Trophoblast cell (in vitro differentiated cells and primary cell): ENCODE measurements around the gene NDUFB3.

Experiments
- DNase-seq, 2 donors: peaks; one replicate each; pipeline ENCODE4 v3.0.0-alpha.2; 2016
- H2AFZ ChIP-seq: 2 replicates; pipeline ENCODE4 v1.6.1; 2013; ENCODE audit warnings: low read length, moderate library complexity, mild to moderate bottlenecking; ENCODE audit not compliant: insufficient read depth, poor library complexity
- H2AK5ac ChIP-seq: 2 replicates; pipeline ENCODE4 v1.6.1; 2013; ENCODE audit warnings: mild to moderate bottlenecking, low read length
- H2BK120ac ChIP-seq: 2 replicates; pipeline ENCODE4 v1.6.1; 2013; ENCODE audit warnings: low read length, mild to moderate bottlenecking, moderate library complexity; ENCODE audit not compliant: insufficient read depth, poor library complexity
- H2BK12ac ChIP-seq: 2 replicates; pipeline ENCODE4 v1.6.1; 2013; ENCODE audit warnings: mild to moderate bottlenecking, low read length, moderate library complexity
- H2BK5ac ChIP-seq: 2 replicates; pipeline ENCODE4 v1.6.1; 2013; ENCODE audit warnings: low read length, low read depth, moderate library complexity, mild to moderate bottlenecking; ENCODE audit not compliant: poor library complexity
- H3K14ac ChIP-seq: 2 replicates; pipeline ENCODE4 v1.6.1; 2013; ENCODE audit warnings: mild to moderate bottlenecking, low read length
- H3K18ac ChIP-seq: 2 replicates; pipeline ENCODE4 v1.6.1; 2013; ENCODE audit warnings: mild to moderate bottlenecking, low read length
- H3K23ac ChIP-seq: 2 replicates; pipeline ENCODE4 v1.6.1; 2013; ENCODE audit warnings: low read length
- H3K27ac ChIP-seq: 2 replicates; pipeline ENCODE4 v1.5.1; 2013; ENCODE audit warnings: low read depth, mild to moderate bottlenecking, inconsistent platforms, low read length, moderate library complexity
- H3K27me3 ChIP-seq: 2 replicates; pipeline ENCODE4 v1.6.1; 2013; ENCODE audit warnings: inconsistent platforms, mild to moderate bottlenecking, low read length, moderate library complexity; ENCODE audit not compliant: insufficient read depth
- H3K36me3 ChIP-seq, 2 experiments: 1 replicate in 1 of 2; 2 replicates in 1 of 2; pipeline ENCODE4 v1.6.1; 2013; ENCODE audit warnings: low read length in 2 of 2, mild to moderate bottlenecking in 2 of 2, moderate library complexity in 1 of 2; ENCODE audit not compliant: insufficient read depth in 2 of 2, control insufficient read depth in 1 of 2
- H3K4ac ChIP-seq: 2 replicates; pipeline ENCODE4 v1.6.1; 2013; ENCODE audit warnings: low read depth, mild to moderate bottlenecking, low read length, moderate library complexity
- H3K4me1 ChIP-seq, 2 experiments: 1 replicate in 1 of 2; 2 replicates in 1 of 2; pipeline ENCODE4 v1.6.1; 2013; ENCODE audit warnings: low read length in 2 of 2, mild to moderate bottlenecking in 2 of 2, moderate library complexity in 1 of 2; ENCODE audit not compliant: insufficient read depth in 2 of 2, control insufficient read depth in 1 of 2
- H3K4me2 ChIP-seq: 2 replicates; pipeline ENCODE4 v1.6.1; 2013; ENCODE audit warnings: inconsistent platforms, mild to moderate bottlenecking, low read length, moderate library complexity
- H3K4me3 ChIP-seq: 2 replicates; pipeline ENCODE4 v1.5.1; 2013; ENCODE audit warnings: mild to moderate bottlenecking, low read depth, low read length, inconsistent platforms
- H3K79me1 ChIP-seq: one replicate; pipeline ENCODE4 v1.6.1; 2013; ENCODE audit warnings: low read length
- H3K79me2 ChIP-seq: 2 replicates; pipeline ENCODE4 v1.6.1; 2013; ENCODE audit warnings: low read length, mild to moderate bottlenecking; ENCODE audit not compliant: control insufficient read depth, insufficient read depth, poor library complexity
- H3K9ac ChIP-seq: 2 replicates; pipeline ENCODE4 v1.6.1; 2013; ENCODE audit warnings: mild to moderate bottlenecking, low read length
- H3K9me3 ChIP-seq: 2 replicates; pipeline ENCODE4 v1.6.1; 2013; ENCODE audit warnings: low read depth, mild to moderate bottlenecking, control low read depth, inconsistent platforms, low read length; ENCODE audit not compliant: insufficient read depth
- H4K12ac ChIP-seq: 2 replicates; pipeline ENCODE4 v1.6.1; 2013; ENCODE audit warnings: low read depth, mild to moderate bottlenecking, low read length, moderate library complexity
- H4K8ac ChIP-seq: 2 replicates; pipeline ENCODE4 v1.6.1; 2013; ENCODE audit warnings: low read depth, mild to moderate bottlenecking, low read length, moderate library complexity
- H4K91ac ChIP-seq: one replicate; pipeline ENCODE4 v1.6.1; 2013; ENCODE audit warnings: low read depth, mild to moderate bottlenecking, low read length, moderate library complexity
- WGBS: extraction: QIAGEN DNeasy Blood & Tissue Kit; methylation state at CpG from one replicate; pipeline ENCODE4 v1.1.7; 2013; ENCODE audit warnings: missing lambda C conversion rate; ENCODE audit not compliant: insufficient read length, insufficient coverage; ENCODE audit errors: extremely low coverage; 5-methylcytosine and 5-hydroxymethylcytosine counted together

Gene NDUFB3

DNA sequence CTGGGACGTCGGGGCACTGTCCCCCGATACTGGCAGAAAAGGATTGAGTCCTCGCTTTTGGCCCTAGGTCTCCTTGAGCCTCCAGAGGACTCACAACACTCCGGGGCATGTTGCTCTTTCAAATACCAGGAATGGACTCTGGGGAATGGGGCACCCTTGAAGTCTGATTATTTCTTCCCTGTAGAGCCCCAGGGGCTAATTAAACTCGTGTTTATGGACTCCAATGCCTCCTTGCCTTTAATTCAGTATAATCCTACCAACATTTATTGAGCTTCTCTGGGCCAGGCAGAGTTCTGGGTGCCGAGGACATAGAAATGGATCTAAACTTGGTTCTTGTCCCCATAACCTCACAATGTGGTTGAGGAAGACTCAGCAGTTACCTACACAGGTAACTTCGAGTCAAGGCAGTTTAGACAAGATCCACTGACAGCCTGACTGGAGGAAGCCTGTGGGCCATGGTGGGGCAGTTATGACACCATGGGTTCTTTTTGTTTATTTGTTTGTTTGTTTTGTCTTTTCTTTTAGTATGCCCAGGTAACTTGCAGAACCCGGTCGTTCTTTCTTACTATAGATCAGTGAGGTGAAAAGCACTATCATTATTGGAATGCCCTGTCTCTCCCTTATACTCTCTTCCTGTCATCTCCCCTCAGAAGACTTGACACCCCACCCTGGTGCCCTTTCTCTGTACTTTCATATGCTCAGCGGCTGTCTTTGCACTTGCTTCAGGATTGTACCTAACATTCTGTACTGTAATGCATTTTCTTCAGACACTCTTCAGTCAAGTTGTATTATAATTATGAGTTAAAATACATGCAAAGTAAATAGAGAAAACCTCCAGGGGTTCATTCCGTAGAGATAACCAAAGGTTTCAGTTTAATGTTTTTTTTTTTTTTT lies 47.4 kb downstream of the NDUFB3 start:
- no peak overlapping the region for H3K9ac ChIP-seq
- no peak for DNase-seq
- no CpG with 5 or more reads among the region's 12 CpGs for WGBS
- H3K27ac ChIP-seq: peak overlapping the region; percentile 72
- H3K4ac ChIP-seq: no peak overlapping the region
- no peak overlapping the region for H4K12ac ChIP-seq
- peak overlapping the region; percentile 31 for H4K8ac ChIP-seq
- no peak overlapping the region for H3K23ac ChIP-seq
- no peak overlapping the region for H2AK5ac ChIP-seq
- H3K14ac ChIP-seq: peak overlapping the region; percentile 21
- H3K4me1 ChIP-seq: peaks cover 4 to 12% of the 10 kb centered on the region in 2 experiments
- H3K4me3 ChIP-seq: peak overlapping the region; percentile 41
- H3K79me2 ChIP-seq: peaks cover 6% of the 10 kb centered on the region
- H3K4me2 ChIP-seq: peak overlapping the region; percentile 59
- no peaks in the 10 kb centered on the region for H3K9me3 ChIP-seq
- no peaks in the 10 kb centered on the region for H3K27me3 ChIP-seq
- no peak overlapping the region for H2AFZ ChIP-seq
- H4K91ac ChIP-seq: peak overlapping the region; percentile 17
- no peaks in the 10 kb centered on the region for H3K36me3 ChIP-seq
- no peak overlapping the region for H3K18ac ChIP-seq
- no peak overlapping the region for H2BK12ac ChIP-seq
- peaks cover 17% of the 10 kb centered on the region for H3K79me1 ChIP-seq
- peak overlapping the region; percentile 18 for H2BK120ac ChIP-seq
- H2BK5ac ChIP-seq: peak overlapping the region; percentile 13

DNA sequence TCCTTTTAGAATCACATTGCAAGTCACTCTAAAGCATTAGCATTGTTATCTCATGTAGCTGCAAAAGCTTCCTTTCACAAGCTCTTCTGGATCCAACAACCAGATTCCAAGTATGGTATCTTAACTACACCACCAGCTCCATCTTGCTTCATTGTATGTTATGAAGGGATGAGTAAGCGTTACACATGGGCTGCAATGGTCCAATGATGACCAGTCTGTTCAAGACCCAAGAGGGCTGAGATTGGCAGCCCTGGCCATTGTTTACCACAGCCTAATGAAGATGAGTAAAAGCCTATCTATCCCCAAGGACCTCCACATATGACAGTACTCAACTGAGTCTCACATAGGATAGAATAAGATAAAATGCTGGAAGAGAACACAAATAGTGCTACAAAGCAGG lies 50.5 kb downstream of the NDUFB3 start:
- no peaks in the 10 kb centered on the region for H3K9me3 ChIP-seq
- no CpG with 5 or more reads among the region's 1 CpG for WGBS
- no peak overlapping the region for H2AK5ac ChIP-seq
- H3K18ac ChIP-seq: no peak overlapping the region
- no peak overlapping the region for H2AFZ ChIP-seq
- H3K23ac ChIP-seq: no peak overlapping the region
- DNase-seq: no peak
- no peak overlapping the region for H4K8ac ChIP-seq
- peaks cover 23 to 25% of the 10 kb centered on the region in 2 experiments for H3K4me1 ChIP-seq
- no peak overlapping the region for H3K27ac ChIP-seq
- H2BK5ac ChIP-seq: no peak overlapping the region
- H3K79me2 ChIP-seq: no peaks in the 10 kb centered on the region
- no peaks in the 10 kb centered on the region for H3K36me3 ChIP-seq
- no peak overlapping the region for H4K12ac ChIP-seq
- H3K9ac ChIP-seq: no peak overlapping the region
- H3K14ac ChIP-seq: no peak overlapping the region
- no peaks in the 10 kb centered on the region for H3K27me3 ChIP-seq
- H4K91ac ChIP-seq: no peak overlapping the region
- H3K4me3 ChIP-seq: no peak overlapping the region
- H3K4ac ChIP-seq: no peak overlapping the region
- no peak overlapping the region for H2BK12ac ChIP-seq
- H3K79me1 ChIP-seq: peaks cover 12% of the 10 kb centered on the region
- no peak overlapping the region for H2BK120ac ChIP-seq
- H3K4me2 ChIP-seq: no peak overlapping the region

DNA sequence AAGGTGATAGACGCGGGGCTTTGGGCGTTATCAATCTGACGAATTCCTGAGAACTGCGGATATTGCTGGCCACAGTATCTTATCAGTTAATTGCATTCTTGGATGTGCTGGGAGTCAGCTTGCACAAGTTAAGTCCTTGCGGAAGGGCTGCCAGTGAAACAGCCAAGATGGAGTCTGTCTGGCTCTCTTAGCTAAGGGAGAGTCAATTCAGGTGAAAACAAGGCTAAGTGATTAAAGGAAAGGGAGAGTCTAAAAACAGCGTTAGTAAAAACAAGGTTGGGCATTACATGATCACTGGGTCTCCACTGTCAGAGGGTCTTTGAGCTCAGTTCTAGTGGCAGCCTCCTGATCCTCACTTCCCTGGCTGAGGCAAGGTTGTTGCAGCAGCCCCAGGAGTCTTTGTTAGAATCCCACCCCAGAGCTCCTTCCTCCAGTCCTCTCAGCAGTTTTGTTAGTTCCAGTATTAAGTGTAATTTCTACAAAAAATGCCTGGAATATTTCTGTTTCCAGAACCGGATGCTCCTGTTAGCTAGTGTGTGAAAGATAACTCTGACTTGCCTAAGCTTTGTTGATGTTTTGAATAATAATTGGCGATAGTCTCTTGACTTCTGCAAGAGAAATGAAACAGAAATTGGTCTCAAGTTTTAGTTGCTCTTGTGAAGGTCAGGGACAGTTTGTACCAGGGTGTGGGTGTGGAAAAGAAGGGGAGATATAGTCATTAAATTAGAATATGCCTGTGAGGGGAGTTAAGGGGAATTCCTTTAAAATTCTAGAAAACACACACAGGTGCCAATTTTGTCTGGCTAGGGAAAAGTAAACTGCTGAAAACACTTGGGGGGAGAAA lies 54.7 kb downstream of the NDUFB3 start:
- Histone ChIP-seq H2BK120ac (no peak overlapping the region), H3K18ac (no peak overlapping the region), H3K79me2 (no peaks in the 10 kb centered on the region), H3K4me2 (no peak overlapping the region), H2AFZ (peak overlapping the region; percentile 59), H3K23ac (no peak overlapping the region), H2BK12ac (no peak overlapping the region), H3K4ac (no peak overlapping the region), H3K4me3 (no peak overlapping the region), H3K9ac (no peak overlapping the region), H3K4me1 (peaks cover 26 to 31% of the 10 kb centered on the region in 2 experiments), H3K14ac (no peak overlapping the region), H3K9me3 (no peaks in the 10 kb centered on the region), H3K79me1 (peaks cover 7% of the 10 kb centered on the region), H2AK5ac (no peak overlapping the region), H4K91ac (peak overlapping the region; percentile 10), H3K27me3 (no peaks in the 10 kb centered on the region), H4K8ac (no peak overlapping the region), H2BK5ac (no peak overlapping the region), H3K36me3 (no peaks in the 10 kb centered on the region), H4K12ac (no peak overlapping the region), H3K27ac (no peak overlapping the region)
- no CpG with 5 or more reads among the region's 9 CpGs for WGBS
- peak; percentile 57 to 86 for DNase-seq

DNA sequence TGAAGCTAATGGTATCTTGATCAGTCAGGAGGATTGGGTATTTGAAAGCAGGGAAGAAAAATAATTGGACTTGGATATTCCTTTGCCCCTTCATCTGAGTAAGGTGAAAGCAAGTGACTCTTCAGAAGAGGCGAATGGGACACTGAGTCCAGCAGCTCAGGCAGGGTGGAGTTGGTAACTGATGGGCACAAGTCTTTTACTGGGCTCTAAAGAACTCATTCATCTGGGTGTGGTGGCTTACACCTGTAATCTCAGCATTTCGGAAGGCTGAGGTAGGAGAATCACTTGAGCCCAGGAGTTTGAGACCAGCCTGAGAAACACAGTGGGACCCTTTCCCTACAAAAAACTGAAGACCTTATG lies 55.3 kb downstream of the NDUFB3 start:
- Histone ChIP-seq H2AK5ac (no peak overlapping the region), H3K9ac (no peak overlapping the region), H3K23ac (no peak overlapping the region), H3K27me3 (no peaks in the 10 kb centered on the region), H3K4me3 (no peak overlapping the region), H3K9me3 (no peaks in the 10 kb centered on the region), H2BK120ac (peak overlapping the region; percentile 38), H2AFZ (no peak overlapping the region), H4K91ac (no peak overlapping the region), H3K14ac (no peak overlapping the region), H4K8ac (no peak overlapping the region), H3K4me2 (no peak overlapping the region), H4K12ac (no peak overlapping the region), H3K27ac (no peak overlapping the region), H3K18ac (peak overlapping the region; percentile 29), H2BK12ac (peak overlapping the region; percentile 54), H3K79me2 (no peaks in the 10 kb centered on the region), H2BK5ac (no peak overlapping the region), H3K36me3 (no peaks in the 10 kb centered on the region), H3K4me1 (peaks cover 26 to 31% of the 10 kb centered on the region in 2 experiments), H3K79me1 (peaks cover 7% of the 10 kb centered on the region), H3K4ac (no peak overlapping the region)
- DNase-seq: no peak
- no CpG with 5 or more reads among the region's 2 CpGs for WGBS
